CD4-positive, alpha-beta memory T cell (primary cell): ENCODE measurements around the gene SHISA6. TPM values are rescaled to one million over a fixed set of nuclear protein-coding genes. Genes with fewer than 3 reads are reported as not detected.

Source experiments
- CTCF ChIA-PET: fragments of 350-600 bp; sonication (Branson Sonifier 250); formaldehyde crosslinking; loops from one replicate; lab custom pipeline; 2021; ENCODE audit warnings: inconsistent platforms; ENCODE audit not compliant: partially characterized antibody; lab: Charles Lee
- POLR2A ChIA-PET: fragments of 350-600 bp; sonication (Branson Sonifier 250); formaldehyde crosslinking; loops from one replicate; lab custom pipeline; 2021; ENCODE audit not compliant: partially characterized antibody; lab: Charles Lee
- DNase-seq, 5 donors: peaks; one replicate each; pipeline versions ENCODE4 v3.0.0 to v3.0.0-alpha.2; 2020 to 2022; ENCODE audit warnings: mixed read lengths in 1 of 5
- H3K27ac ChIP-seq: one replicate; pipeline ENCODE4 v1.7.0; 2013; ENCODE audit warnings: low read depth, low read length
- H3K27me3 ChIP-seq: 2 replicates; pipeline ENCODE4 v1.7.0; 2013; ENCODE audit warnings: mild to moderate bottlenecking, low read length, moderate library complexity; ENCODE audit not compliant: insufficient read depth
- H3K36me3 ChIP-seq: 2 replicates; pipeline ENCODE4 v1.7.0; 2013; ENCODE audit warnings: mild to moderate bottlenecking, low read length, moderate library complexity; ENCODE audit not compliant: insufficient read depth
- H3K4me1 ChIP-seq: 2 replicates; pipeline ENCODE4 v1.7.0; 2013; ENCODE audit warnings: mild to moderate bottlenecking, low read length, moderate library complexity; ENCODE audit not compliant: insufficient read depth
- H3K4me3 ChIP-seq, 2 donors: one replicate each; pipeline ENCODE4 v1.7.0; 2013; ENCODE audit warnings: low read length in 2 of 2, mild to moderate bottlenecking in 1 of 2
- H3K9me3 ChIP-seq, 2 donors: one replicate each; pipeline ENCODE4 v1.7.0; 2013; ENCODE audit warnings: low read length in 2 of 2, control low read depth in 1 of 2; ENCODE audit not compliant: control insufficient read depth in 1 of 2
- H3K27ac Mint-ChIP-seq, 7 donors: one replicate each; pipeline ENCODE4 v1.8.0; 2020 to 2021; ENCODE audit warnings: mixed read lengths in 7 of 7, mild to moderate bottlenecking in 6 of 7, inconsistent platforms in 3 of 7, moderate library complexity in 3 of 7
- H3K27me3 Mint-ChIP-seq, 2 donors: one replicate each; pipeline ENCODE4 v1.8.0; 2020 to 2021; ENCODE audit warnings: mixed read lengths in 2 of 2
- H3K36me3 Mint-ChIP-seq, 2 donors: one replicate each; pipeline ENCODE4 v1.8.0; 2020 to 2021; ENCODE audit warnings: mixed read lengths in 2 of 2, inconsistent platforms in 1 of 2, mild to moderate bottlenecking in 1 of 2
- H3K4me1 Mint-ChIP-seq, 4 donors: one replicate each; pipeline ENCODE4 v1.8.0; 2020 to 2021; ENCODE audit warnings: mixed read lengths in 4 of 4, mild to moderate bottlenecking in 1 of 4
- H3K4me3 Mint-ChIP-seq, 8 donors: one replicate each; pipeline ENCODE4 v1.8.0; 2020 to 2021; ENCODE audit warnings: mixed read lengths in 8 of 8, mild to moderate bottlenecking in 7 of 8, moderate library complexity in 6 of 8, inconsistent platforms in 3 of 8
- H3K9me3 Mint-ChIP-seq, 8 donors: one replicate each; pipeline ENCODE4 v1.8.0; 2020 to 2021; ENCODE audit warnings: mixed read lengths in 8 of 8, mild to moderate bottlenecking in 5 of 8, inconsistent platforms in 3 of 8, moderate library complexity in 1 of 8
- intact Hi-C: fragments of 100-400 bp; cut with micrococcal nuclease; formaldehyde crosslinking; loops from one replicate; pipeline ENCODE4 v1.15.1; 2023
- polyA plus RNA-seq, 2 donors: library from polyadenylated mRNA; unstranded; fragments of 300-500 nt; fragmentation: Illumina TruSeq; gene quantifications; one replicate each; pipeline ENCODE4 v1.2.3, GENCODE V29; 2021
- total RNA-seq, 2 experiments: library from RNA; stranded (reverse); gene quantifications; one replicate each; pipeline ENCODE4 v1.2.3, GENCODE V29; 2021

Gene SHISA6
- total and polyA plus RNA-seq, 4 experiments from 2014 or later = not detected

GRCh38 chr17:11492511-11492910, 251.5 kb downstream of the SHISA6 start:
- DNase-seq = no peak
- ChIA-PET POLR2A (no interaction called here), CTCF (no interaction called here)
- Mint-ChIP-seq H3K27ac (no peak overlapping the region), H3K27me3 (no peaks in the 10 kb centered on the region), H3K9me3 (peaks cover 0 to 9% (median 7%) of the 10 kb centered on the region in 8 donors), H3K36me3 (no peaks in the 10 kb centered on the region), H3K4me1 (no peaks in the 10 kb centered on the region), H3K4me3 (no peak overlapping the region)
- Histone ChIP-seq H3K9me3 (no peaks in the 10 kb centered on the region), H3K4me1 (no peaks in the 10 kb centered on the region), H3K27ac (no peak overlapping the region), H3K36me3 (no peaks in the 10 kb centered on the region), H3K27me3 (no peaks in the 10 kb centered on the region), H3K4me3 (no peak overlapping the region)
- intact Hi-C loops = no loop called here

- intact Hi-C loops = no loop called here
- Histone ChIP-seq H3K27me3 (no peaks in the 10 kb centered on the region), H3K27ac (no peak overlapping the region), H3K4me1 (no peaks in the 10 kb centered on the region), H3K36me3 (no peaks in the 10 kb centered on the region), H3K4me3 (no peak overlapping the region), H3K9me3 (no peaks in the 10 kb centered on the region)
- POLR2A ChIA-PET = no interaction called here
- DNase-seq = no peak
- no peaks in the 10 kb centered on the region for H3K27me3 Mint-ChIP-seq
- H3K27ac Mint-ChIP-seq = no peak overlapping the region
- H3K9me3 Mint-ChIP-seq = peaks cover 0 to 9% (median 7%) of the 10 kb centered on the region in 8 donors
- H3K4me3 Mint-ChIP-seq = no peak overlapping the region
- CTCF ChIA-PET = no interaction called here
- no peaks in the 10 kb centered on the region for H3K4me1 Mint-ChIP-seq
- no peaks in the 10 kb centered on the region for H3K36me3 Mint-ChIP-seq
These were observed 252.9 kb downstream of the SHISA6 start for GRCh38 chr17:11493936-11494335.

- ChIA-PET POLR2A (no interaction called here), CTCF (no interaction called here)
- H3K36me3 ChIP-seq = no peaks in the 10 kb centered on the region
- intact Hi-C loops = no loop called here
- no peak overlapping the region for H3K4me3 ChIP-seq
- H3K27ac ChIP-seq = no peak overlapping the region
- no peaks in the 10 kb centered on the region for H3K9me3 ChIP-seq
- Mint-ChIP-seq H3K36me3 (no peaks in the 10 kb centered on the region), H3K27ac (no peak overlapping the region), H3K4me3 (no peak overlapping the region), H3K4me1 (no peaks in the 10 kb centered on the region), H3K9me3 (peaks cover 0 to 11% (median 4%) of the 10 kb centered on the region in 8 donors), H3K27me3 (no peaks in the 10 kb centered on the region)
- no peaks in the 10 kb centered on the region for H3K4me1 ChIP-seq
- no peak for DNase-seq
- H3K27me3 ChIP-seq = no peaks in the 10 kb centered on the region
These were observed 254.6 kb downstream of the SHISA6 start for GRCh38 chr17:11495613-11496012.

DNA sequence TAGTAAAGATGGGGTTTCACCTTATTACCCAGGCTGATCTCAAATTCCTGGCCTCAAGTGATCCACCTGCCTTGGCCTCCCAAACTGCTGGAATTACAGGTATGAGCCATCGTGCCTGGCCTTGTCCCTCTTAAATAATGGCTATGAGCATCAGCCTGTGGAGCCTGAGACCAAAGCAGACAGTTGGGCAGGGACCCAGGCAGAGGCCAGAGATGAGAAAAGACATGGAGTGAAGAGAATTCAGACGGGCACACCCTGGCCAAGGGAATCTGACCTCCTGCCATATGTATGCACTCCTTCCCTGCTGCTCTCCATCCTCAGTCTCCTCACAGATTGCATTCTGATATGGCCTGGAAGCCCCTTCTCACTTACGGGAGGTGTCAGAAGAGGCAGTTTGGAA, 258.9 kb downstream of the SHISA6 start:
- Mint-ChIP-seq H3K9me3 (peaks cover 2 to 16% (median 8%) of the 10 kb centered on the region in 8 donors), H3K27ac (no peak overlapping the region), H3K4me3 (no peak overlapping the region), H3K27me3 (no peaks in the 10 kb centered on the region), H3K4me1 (no peaks in the 10 kb centered on the region), H3K36me3 (no peaks in the 10 kb centered on the region)
- Histone ChIP-seq H3K4me1 (no peaks in the 10 kb centered on the region), H3K36me3 (no peaks in the 10 kb centered on the region), H3K9me3 (no peaks in the 10 kb centered on the region), H3K27ac (no peak overlapping the region), H3K4me3 (no peak overlapping the region), H3K27me3 (no peaks in the 10 kb centered on the region)
- CTCF ChIA-PET = no interaction called here
- no peak for DNase-seq
- POLR2A ChIA-PET = no interaction called here
- intact Hi-C loops = no loop called here

- no peaks in the 10 kb centered on the region for H3K27me3 Mint-ChIP-seq
- POLR2A ChIA-PET = no interaction called here
- no peak overlapping the region for H3K4me3 Mint-ChIP-seq
- Histone ChIP-seq H3K9me3 (no peaks in the 10 kb centered on the region), H3K4me1 (no peaks in the 10 kb centered on the region), H3K36me3 (no peaks in the 10 kb centered on the region), H3K27ac (no peak overlapping the region), H3K4me3 (no peak overlapping the region), H3K27me3 (no peaks in the 10 kb centered on the region)
- H3K27ac Mint-ChIP-seq = no peak overlapping the region
- no peaks in the 10 kb centered on the region for H3K4me1 Mint-ChIP-seq
- H3K36me3 Mint-ChIP-seq = no peaks in the 10 kb centered on the region
- intact Hi-C loops = no loop called here
- no peak for DNase-seq
- CTCF ChIA-PET = no interaction called here
- peaks cover 0 to 15% (median 5%) of the 10 kb centered on the region in 8 donors for H3K9me3 Mint-ChIP-seq
These were observed 262.5 kb downstream of the SHISA6 start for GRCh38 chr17:11503308-11504035.

GRCh38 chr17:11506635-11507034, 265.6 kb downstream of the SHISA6 start:
- no peaks in the 10 kb centered on the region for H3K36me3 Mint-ChIP-seq
- ChIA-PET CTCF (no interaction called here), POLR2A (no interaction called here)
- intact Hi-C loops = no loop called here
- H3K36me3 ChIP-seq = no peaks in the 10 kb centered on the region
- H3K9me3 ChIP-seq = no peaks in the 10 kb centered on the region
- H3K4me3 Mint-ChIP-seq = no peak overlapping the region
- no peak overlapping the region for H3K27ac Mint-ChIP-seq
- H3K4me1 ChIP-seq = no peaks in the 10 kb centered on the region
- DNase-seq = no peak
- H3K27me3 Mint-ChIP-seq = no peaks in the 10 kb centered on the region
- no peak overlapping the region for H3K27ac ChIP-seq
- H3K4me3 ChIP-seq = no peak overlapping the region
- peaks cover 0 to 8% (median 2%) of the 10 kb centered on the region in 8 donors for H3K9me3 Mint-ChIP-seq
- no peaks in the 10 kb centered on the region for H3K4me1 Mint-ChIP-seq
- no peaks in the 10 kb centered on the region for H3K27me3 ChIP-seq

DNA sequence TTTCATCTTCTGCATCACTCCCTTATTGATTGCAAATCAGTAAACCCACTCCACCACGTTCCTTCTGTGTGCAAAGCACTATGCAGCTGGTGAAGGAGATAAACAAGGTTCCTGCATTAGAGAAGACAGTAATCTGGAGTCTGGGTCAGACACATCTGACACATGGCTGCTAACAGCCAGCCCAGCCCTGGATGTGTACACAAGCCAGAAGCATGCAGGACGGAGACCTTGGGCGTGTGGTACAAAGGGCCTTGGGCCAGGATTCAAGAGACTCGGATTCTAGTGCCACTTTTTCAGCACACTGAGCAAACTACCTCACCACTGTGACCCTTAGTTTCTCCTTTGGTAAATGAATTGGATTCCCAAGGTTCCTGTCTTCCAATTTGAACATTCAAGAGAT, 270.7 kb downstream of the SHISA6 start:
- Histone ChIP-seq H3K27me3 (no peaks in the 10 kb centered on the region), H3K27ac (no peak overlapping the region), H3K4me3 (no peak overlapping the region), H3K4me1 (no peaks in the 10 kb centered on the region), H3K36me3 (no peaks in the 10 kb centered on the region), H3K9me3 (no peaks in the 10 kb centered on the region)
- CTCF ChIA-PET = no interaction called here
- intact Hi-C loops = no loop called here
- Mint-ChIP-seq H3K4me3 (no peak overlapping the region), H3K4me1 (no peaks in the 10 kb centered on the region), H3K27me3 (peaks cover 0 to 1% of the 10 kb centered on the region in 2 donors), H3K27ac (no peak overlapping the region), H3K9me3 (peaks cover 0 to 9% (median 0%) of the 10 kb centered on the region in 8 donors), H3K36me3 (no peaks in the 10 kb centered on the region)
- DNase-seq = no peak
- POLR2A ChIA-PET = no interaction called here
